Measurements from ENCODE around the gene CBX3. TPM values are rescaled to one million over a fixed set of nuclear protein-coding genes. Genes with fewer than 3 reads are reported as not detected.

Gene CBX3
- total RNA-seq, 1 donor from 2014 or later, result 102 TPM

GRCh38 chr7:26189697-26190096, 11.8 kb upstream of the CBX3 start:
- peaks cover 55% of the 10 kb centered on the region for H3K4me1 Mint-ChIP-seq (ENCODE audit: low read depth)
- no peak for DNase-seq (ENCODE audit: low spot score)
- no peak overlapping the region for H3K27ac Mint-ChIP-seq (ENCODE audit: unreplicated experiment)
- H3K9me3 Mint-ChIP-seq (ENCODE audit: low read depth), result no peaks in the 10 kb centered on the region
- H3K4me3 Mint-ChIP-seq (ENCODE audit: unreplicated experiment), result no peak overlapping the region
- TF ChIP-seq CTCF (IDR thresholded peaks at IDR 0.05), result no peak
- no peaks in the 10 kb centered on the region for H3K27me3 Mint-ChIP-seq (ENCODE audit: low read depth)
- H3K36me3 Mint-ChIP-seq (ENCODE audit: low read depth), result peaks cover 67% of the 10 kb centered on the region

- Mint-ChIP-seq H3K4me1 (ENCODE audit: low read depth) (peaks cover 52% of the 10 kb centered on the region), H3K4me3 (ENCODE audit: unreplicated experiment) (no peak overlapping the region), H3K9me3 (ENCODE audit: low read depth) (no peaks in the 10 kb centered on the region), H3K36me3 (ENCODE audit: low read depth) (peaks cover 67% of the 10 kb centered on the region), H3K27me3 (ENCODE audit: low read depth) (no peaks in the 10 kb centered on the region), H3K27ac (ENCODE audit: unreplicated experiment) (peak overlapping the region; percentile 51)
- no peak for TF ChIP-seq CTCF (IDR thresholded peaks at IDR 0.05)
- DNase-seq (ENCODE audit: low spot score), result no peak
Measured at GRCh38 chr7:26190417-26190869, 11.1 kb upstream of the CBX3 start.

GRCh38 chr7:26191233-26191973, 10.1 kb upstream of the CBX3 start:
- no peak for TF ChIP-seq CTCF (IDR thresholded peaks at IDR 0.05)
- Mint-ChIP-seq H3K4me3 (ENCODE audit: unreplicated experiment) (no peak overlapping the region), H3K9me3 (ENCODE audit: low read depth) (no peaks in the 10 kb centered on the region), H3K36me3 (ENCODE audit: low read depth) (peaks cover 74% of the 10 kb centered on the region), H3K27ac (ENCODE audit: unreplicated experiment) (no peak overlapping the region), H3K4me1 (ENCODE audit: low read depth) (peaks cover 58% of the 10 kb centered on the region), H3K27me3 (ENCODE audit: low read depth) (no peaks in the 10 kb centered on the region)
- no peak for DNase-seq (ENCODE audit: low spot score)

- H3K9me3 Mint-ChIP-seq (ENCODE audit: low read depth), result no peaks in the 10 kb centered on the region
- peaks cover 59% of the 10 kb centered on the region for H3K4me1 Mint-ChIP-seq (ENCODE audit: low read depth)
- TF ChIP-seq CTCF (IDR thresholded peaks at IDR 0.05), result no peak
- peaks cover 77% of the 10 kb centered on the region for H3K36me3 Mint-ChIP-seq (ENCODE audit: low read depth)
- no peak overlapping the region for H3K4me3 Mint-ChIP-seq (ENCODE audit: unreplicated experiment)
- H3K27ac Mint-ChIP-seq (ENCODE audit: unreplicated experiment), result no peak overlapping the region
- no peak for DNase-seq (ENCODE audit: low spot score)
- no peaks in the 10 kb centered on the region for H3K27me3 Mint-ChIP-seq (ENCODE audit: low read depth)
Measured at GRCh38 chr7:26191974-26192479, 9.5 kb upstream of the CBX3 start.

- no peak overlapping the region for H3K4me3 Mint-ChIP-seq (ENCODE audit: unreplicated experiment)
- H3K9me3 Mint-ChIP-seq (ENCODE audit: low read depth), result no peaks in the 10 kb centered on the region
- H3K4me1 Mint-ChIP-seq (ENCODE audit: low read depth), result peaks cover 60% of the 10 kb centered on the region
- no peaks in the 10 kb centered on the region for H3K27me3 Mint-ChIP-seq (ENCODE audit: low read depth)
- TF ChIP-seq CTCF (IDR thresholded peaks at IDR 0.05), result no peak
- peaks cover 78% of the 10 kb centered on the region for H3K36me3 Mint-ChIP-seq (ENCODE audit: low read depth)
- DNase-seq (ENCODE audit: low spot score), result no peak
- no peak overlapping the region for H3K27ac Mint-ChIP-seq (ENCODE audit: unreplicated experiment)
Measured at GRCh38 chr7:26192485-26193087, 9.0 kb upstream of the CBX3 start.

All from chondrocyte (in vitro differentiated cells).